Hepatocyte (in vitro differentiated cells): ENCODE data around the gene MROH2A. TPM values are rescaled to one million over a fixed set of nuclear protein-coding genes. Genes with fewer than 3 reads are reported as not detected.

Experiments
- DNase-seq: peaks from one replicate; pipeline ENCODE4 v3.0.0-alpha.2; 2016; ENCODE audit warnings: low spot score
- H2AFZ ChIP-seq: fragments of 200-600 bp; sonication (generic); 2 replicates; pipeline ENCODE4 v1.6.0; 2016; ENCODE audit warnings: antibody characterized with exemption, mild to moderate bottlenecking
- H3K27ac ChIP-seq: fragments of 200-600 bp; sonication (generic); 2 replicates; pipeline ENCODE4 v1.5.1; 2016; ENCODE audit warnings: mild to moderate bottlenecking
- H3K27me3 ChIP-seq: fragments of 200-600 bp; sonication (generic); 2 replicates; pipeline ENCODE4 v1.6.1; 2016
- H3K36me3 ChIP-seq: fragments of 200-600 bp; sonication (generic); replicated peaks from 2 replicates; pipeline ENCODE4 v1.5.1; 2016; ENCODE audit warnings: low read depth; ENCODE audit not compliant: insufficient read depth
- H3K4me1 ChIP-seq: fragments of 200-600 bp; sonication (generic); 2 replicates; pipeline ENCODE4 v1.5.1; 2016; ENCODE audit warnings: mild to moderate bottlenecking, moderate library complexity; ENCODE audit not compliant: insufficient read depth
- H3K4me2 ChIP-seq: fragments of 200-600 bp; sonication (generic); 2 replicates; pipeline ENCODE4 v1.6.0; 2016
- H3K4me3 ChIP-seq: fragments of 200-600 bp; sonication (generic); 2 replicates; pipeline ENCODE4 v1.5.1; 2016; ENCODE audit warnings: mild to moderate bottlenecking
- H3K79me2 ChIP-seq: fragments of 200-600 bp; sonication (generic); 2 replicates; pipeline ENCODE4 v1.6.0; 2017; ENCODE audit warnings: mild to moderate bottlenecking
- H3K9me2 ChIP-seq: fragments of 200-600 bp; sonication (generic); replicated peaks from 2 replicates; pipeline ENCODE4 v1.6.0; 2017; ENCODE audit warnings: mild to moderate bottlenecking; ENCODE audit not compliant: insufficient read depth
- H3K9me3 ChIP-seq: fragments of 200-600 bp; sonication (generic); 2 replicates; pipeline ENCODE4 v1.5.1; 2016; ENCODE audit warnings: low read depth, mild to moderate bottlenecking
- H4K20me1 ChIP-seq: fragments of 200-600 bp; sonication (generic); 2 replicates; pipeline ENCODE4 v1.6.0; 2016; ENCODE audit warnings: mild to moderate bottlenecking; ENCODE audit not compliant: insufficient read depth, poor library complexity, severe bottlenecking
- EZH2 ChIP-seq: fragments of 200-600 bp; sonication (generic); IDR thresholded peaks from 2 replicates; pipeline ENCODE4 v1.6.1; 2016; ENCODE audit warnings: antibody characterized with exemption, mild to moderate bottlenecking, borderline replicate concordance
- EZH2phosphoT487 ChIP-seq: fragments of 200-600 bp; sonication (generic); IDR thresholded peaks from one replicate; pipeline ENCODE4 v1.6.1; 2018; ENCODE audit warnings: antibody characterized with exemption, mild to moderate bottlenecking, low read depth, moderate library complexity; ENCODE audit not compliant: unreplicated experiment, severe bottlenecking
- WGBS: methylation state at CpG from one replicate; pipeline ENCODE4 v1.1.6; 2016; ENCODE audit warnings: low lambda C conversion rate; ENCODE audit errors: missing lambda C conversion rate; 5-methylcytosine and 5-hydroxymethylcytosine counted together
- polyA plus RNA-seq: library from polyadenylated mRNA; unstranded; fragments of >200 nt; fragmentation: Nextera tagmentation; extraction: Ambion mirVana; gene quantifications from 2 replicates; pipeline ENCODE4 v1.2.1, GENCODE V29; 2016
- total RNA-seq: library from RNA; depleted of rRNA; stranded (reverse); fragments of >200 nt; gene quantifications from 2 replicates; pipeline ENCODE4 v1.2.3, GENCODE V29; 2014
- TF ChIP-seq, protein P1 (sequence below): fragments of 200-600 bp; sonication (generic); IDR thresholded peaks from 2 replicates; pipeline ENCODE4 v1.5.1; 2016; ENCODE audit warnings: antibody characterized with exemption, mild to moderate bottlenecking; ENCODE audit not compliant: poor library complexity

Gene MROH2A
- total and polyA plus RNA-seq, 2 experiments from 2014 or later = not detected

DNA sequence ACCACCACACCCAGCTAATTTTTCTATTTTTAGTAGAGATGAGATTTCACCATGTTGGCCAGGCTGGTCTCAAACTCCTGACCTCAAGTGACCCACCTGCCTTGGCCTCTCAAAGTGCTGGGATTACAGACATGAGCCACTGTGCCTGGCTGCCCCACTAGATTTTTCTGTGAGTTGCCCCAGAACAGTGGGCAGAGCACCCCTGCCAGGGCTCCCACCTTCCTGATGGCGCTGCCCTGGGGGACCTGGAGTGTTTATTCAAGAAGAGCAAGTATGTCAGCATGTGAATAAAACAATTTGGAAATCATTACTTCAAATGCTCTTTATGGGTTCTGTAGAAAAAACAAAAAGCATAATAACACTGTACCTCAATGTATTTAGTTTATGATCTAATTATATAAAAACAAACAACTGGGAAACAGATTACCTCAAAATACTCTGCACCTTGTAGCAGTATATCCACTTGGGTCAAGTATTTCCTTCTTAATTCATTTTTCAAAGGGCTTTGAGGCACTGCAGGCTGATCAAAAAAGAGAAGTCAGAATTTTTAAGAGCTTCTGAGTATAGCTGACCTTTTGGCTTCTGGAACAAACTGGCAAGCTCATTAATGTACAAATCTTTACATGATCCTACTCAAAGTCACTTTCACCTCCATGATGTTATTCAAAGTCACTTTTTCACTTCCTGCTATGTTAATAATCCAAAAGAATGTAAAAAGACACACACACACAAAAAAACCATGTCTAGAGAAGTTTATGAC is 67.4 kb downstream of the MROH2A start:
- Histone ChIP-seq H3K9me2 (no peaks in the 10 kb centered on the region), H3K79me2 (peaks cover 6% of the 10 kb centered on the region), H3K4me3 (no peak overlapping the region), H4K20me1 (no peaks in the 10 kb centered on the region), H3K9me3 (no peaks in the 10 kb centered on the region), H2AFZ (no peak overlapping the region), H3K27me3 (no peaks in the 10 kb centered on the region), H3K36me3 (no peaks in the 10 kb centered on the region), H3K4me1 (no peaks in the 10 kb centered on the region), H3K27ac (no peak overlapping the region), H3K4me2 (no peak overlapping the region)
- DNase-seq = no peak
- WGBS = 100% methylated on average over 1 of the region's 1 CpG
- no peak for TF ChIP-seq EZH2
- TF ChIP-seq EZH2phosphoT487 = no peak
- TF ChIP-seq, protein P1, sequence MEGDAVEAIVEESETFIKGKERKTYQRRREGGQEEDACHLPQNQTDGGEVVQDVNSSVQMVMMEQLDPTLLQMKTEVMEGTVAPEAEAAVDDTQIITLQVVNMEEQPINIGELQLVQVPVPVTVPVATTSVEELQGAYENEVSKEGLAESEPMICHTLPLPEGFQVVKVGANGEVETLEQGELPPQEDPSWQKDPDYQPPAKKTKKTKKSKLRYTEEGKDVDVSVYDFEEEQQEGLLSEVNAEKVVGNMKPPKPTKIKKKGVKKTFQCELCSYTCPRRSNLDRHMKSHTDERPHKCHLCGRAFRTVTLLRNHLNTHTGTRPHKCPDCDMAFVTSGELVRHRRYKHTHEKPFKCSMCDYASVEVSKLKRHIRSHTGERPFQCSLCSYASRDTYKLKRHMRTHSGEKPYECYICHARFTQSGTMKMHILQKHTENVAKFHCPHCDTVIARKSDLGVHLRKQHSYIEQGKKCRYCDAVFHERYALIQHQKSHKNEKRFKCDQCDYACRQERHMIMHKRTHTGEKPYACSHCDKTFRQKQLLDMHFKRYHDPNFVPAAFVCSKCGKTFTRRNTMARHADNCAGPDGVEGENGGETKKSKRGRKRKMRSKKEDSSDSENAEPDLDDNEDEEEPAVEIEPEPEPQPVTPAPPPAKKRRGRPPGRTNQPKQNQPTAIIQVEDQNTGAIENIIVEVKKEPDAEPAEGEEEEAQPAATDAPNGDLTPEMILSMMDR = no peak

DNA sequence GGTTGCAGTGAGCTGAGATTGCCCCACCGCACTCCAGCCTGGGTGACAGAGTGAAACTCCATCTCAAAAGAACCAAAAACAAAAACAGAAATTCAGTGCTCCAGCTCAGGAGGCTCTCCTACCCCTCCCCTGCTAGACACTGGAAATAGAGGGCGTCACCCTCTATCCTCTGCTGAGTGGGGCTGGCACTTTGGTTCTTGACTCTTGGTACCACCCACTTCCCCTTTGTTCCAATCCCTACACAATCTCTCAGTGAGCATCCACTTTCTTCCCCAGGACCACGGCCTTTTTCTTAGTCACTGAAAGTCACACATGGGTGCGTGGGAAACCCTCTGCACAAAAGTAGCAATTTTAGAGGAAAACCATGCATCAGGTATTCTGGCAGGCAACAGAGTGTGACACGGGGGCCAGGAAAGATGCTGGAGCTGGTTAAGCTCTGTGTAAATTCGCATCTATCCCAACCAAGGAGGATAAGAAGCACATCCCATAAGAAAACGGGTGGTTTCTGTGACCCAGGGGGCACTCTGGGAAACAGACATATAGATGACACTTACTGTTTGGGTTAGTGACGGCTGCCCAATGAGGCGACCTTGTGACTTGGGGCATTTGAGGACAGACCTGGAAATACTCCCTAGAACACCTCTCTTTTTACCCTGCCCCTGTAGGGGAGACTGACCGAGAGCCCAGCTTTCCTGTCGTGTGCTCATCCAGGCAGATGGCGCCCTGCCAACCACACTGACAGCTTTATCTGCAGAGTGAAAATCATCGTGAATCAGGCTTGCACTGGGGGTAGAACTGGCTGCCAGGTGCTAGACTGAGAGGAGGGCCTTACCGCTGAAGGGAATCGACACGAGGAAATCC is 68.5 kb downstream of the MROH2A start:
- H3K27me3 ChIP-seq = no peaks in the 10 kb centered on the region
- no peak for DNase-seq
- no peak overlapping the region for H3K4me3 ChIP-seq
- no peaks in the 10 kb centered on the region for H3K9me2 ChIP-seq
- no peak overlapping the region for H2AFZ ChIP-seq
- H3K79me2 ChIP-seq = peaks cover 16% of the 10 kb centered on the region
- no peaks in the 10 kb centered on the region for H3K4me1 ChIP-seq
- no peaks in the 10 kb centered on the region for H3K36me3 ChIP-seq
- no peaks in the 10 kb centered on the region for H4K20me1 ChIP-seq
- H3K27ac ChIP-seq = no peak overlapping the region
- WGBS = 88% methylated on average over 16 of the region's 16 CpGs
- no peak overlapping the region for H3K4me2 ChIP-seq
- TF ChIP-seq, protein P1 = no peak
- TF ChIP-seq EZH2 = no peak
- TF ChIP-seq EZH2phosphoT487 = no peak
- H3K9me3 ChIP-seq = no peaks in the 10 kb centered on the region

DNA sequence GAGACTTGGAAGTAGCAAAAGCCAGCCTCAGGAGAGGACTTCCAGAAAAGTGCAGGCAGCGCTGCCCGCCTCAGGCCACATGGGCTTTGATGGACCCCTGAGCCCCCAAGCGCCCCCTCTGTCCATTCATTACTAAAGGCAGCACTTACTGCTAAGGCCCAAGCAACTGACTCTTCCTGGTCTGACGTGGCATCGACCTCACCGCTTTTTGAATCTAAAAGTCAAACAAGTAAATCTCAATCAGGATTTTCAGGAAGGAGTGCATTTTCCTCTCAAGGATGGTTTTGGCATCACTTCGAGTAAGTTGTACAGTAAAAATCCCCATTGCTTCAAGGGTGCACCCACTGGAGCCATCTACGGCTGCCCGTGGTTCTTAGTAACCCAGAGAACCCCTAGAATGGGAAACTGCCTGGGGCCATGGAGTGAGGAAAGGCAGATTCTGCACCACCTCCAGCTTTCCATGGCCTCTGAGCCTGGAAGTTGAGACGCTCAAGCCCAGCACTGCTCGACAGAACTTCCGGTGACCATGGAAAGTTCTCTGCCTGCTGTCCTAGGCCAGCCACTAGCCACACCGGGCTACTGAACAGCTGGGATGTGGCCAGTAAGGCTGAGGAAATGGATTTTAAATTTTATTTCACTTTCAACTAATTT is 69.2 kb downstream of the MROH2A start:
- Histone ChIP-seq H3K79me2 (peaks cover 23% of the 10 kb centered on the region), H3K4me1 (no peaks in the 10 kb centered on the region), H2AFZ (no peak overlapping the region), H3K9me3 (no peaks in the 10 kb centered on the region), H4K20me1 (no peaks in the 10 kb centered on the region), H3K4me3 (no peak overlapping the region), H3K4me2 (no peak overlapping the region), H3K9me2 (no peaks in the 10 kb centered on the region), H3K27me3 (no peaks in the 10 kb centered on the region), H3K36me3 (no peaks in the 10 kb centered on the region), H3K27ac (no peak overlapping the region)
- DNase-seq = no peak
- TF ChIP-seq EZH2 (no peak), EZH2phosphoT487 (no peak)
- TF ChIP-seq, protein P1 = no peak
- WGBS = 99% methylated on average over 13 of the region's 13 CpGs
